HCT116 (cell line): Measurements from ENCODE around the gene ITK.

Experiments used
- ATF3 ChIP-seq: IDR thresholded peaks from 2 replicates; pipeline ENCODE4 v1.6.1; 2012
- CBX3 ChIP-seq: IDR thresholded peaks from 2 replicates; pipeline ENCODE4 v1.6.1; 2012; ENCODE audit warnings: low read depth
- CTCF ChIP-seq, 3 experiments: fragments of 200-600 bp in 1 of 3; sonication (generic) in 1 of 3; IDR thresholded peaks in 2 of 3; conservative IDR thresholded peaks in 1 of 3; 2 replicates each; pipeline ENCODE4 v1.5.1; 2012 to 2017; ENCODE audit warnings: low read depth in 2 of 3, low read length in 2 of 3, antibody characterized with exemption in 1 of 3, borderline replicate concordance in 1 of 3, control low read depth in 1 of 3, mild to moderate bottlenecking in 1 of 3, mixed read lengths in 1 of 3, mixed run types in 1 of 3, moderate library complexity in 1 of 3; ENCODE audit not compliant: insufficient read depth in 1 of 3
- EZH2 ChIP-seq: fragments of 200-600 bp; sonication (generic); IDR thresholded peaks from 2 replicates; pipeline ENCODE4 v1.6.1; 2017; ENCODE audit warnings: antibody characterized with exemption, mixed run types
- JUND ChIP-seq: IDR thresholded peaks from 2 replicates; pipeline ENCODE4 v1.6.1; 2012
- POLR2A ChIP-seq: IDR thresholded peaks from 2 replicates; pipeline ENCODE4 v1.7.0; 2011; ENCODE audit warnings: borderline replicate concordance; ENCODE audit not compliant: insufficient read depth, insufficient read length; ENCODE audit errors: extremely low read depth
- POLR2AphosphoS5 ChIP-seq: IDR thresholded peaks from 2 replicates; pipeline ENCODE4 v1.6.1; 2011; ENCODE audit warnings: mild to moderate bottlenecking, low read depth, low read length, moderate library complexity
- RAD21 ChIP-seq: IDR thresholded peaks from 2 replicates; pipeline ENCODE4 v1.6.1; 2012; ENCODE audit warnings: low read depth, mild to moderate bottlenecking
- REST ChIP-seq: IDR thresholded peaks from 2 replicates; pipeline ENCODE4 v1.6.1; 2012; ENCODE audit warnings: low read depth
- SIN3A ChIP-seq: IDR thresholded peaks from 2 replicates; pipeline ENCODE4 v1.6.1; 2012; ENCODE audit warnings: low read depth
- TCF7L2 ChIP-seq: IDR thresholded peaks from 2 replicates; pipeline ENCODE4 v1.7.0; 2011; ENCODE audit warnings: borderline replicate concordance, inconsistent platforms; ENCODE audit not compliant: insufficient read depth, insufficient read length; ENCODE audit errors: extremely low read depth
- YY1 ChIP-seq: IDR thresholded peaks from 2 replicates; pipeline ENCODE4 v1.6.1; 2011; ENCODE audit warnings: low read length, low read depth, moderate library complexity, mild to moderate bottlenecking; ENCODE audit not compliant: insufficient replicate concordance; ENCODE audit errors: extremely low read depth

GRCh38 chr5:157273131-157273556 is 92.5 kb downstream of the ITK start:
- no peak for TF ChIP-seq POLR2A
- no peak for TF ChIP-seq CTCF (IDR thresholded peaks at IDR 0.05 in 2 of 3, conservative IDR thresholded peaks at IDR 0.05 in 1 of 3; ENCODE audit: borderline replicate concordance in 1 of 3, insufficient read depth in 1 of 3, low read depth in 2 of 3, low read length in 2 of 3)
- no peak for TF ChIP-seq CBX3
- no peak for TF ChIP-seq SIN3A
- TF ChIP-seq YY1 = no peak
- TF ChIP-seq RAD21 = no peak
- no peak for TF ChIP-seq TCF7L2
- no peak for TF ChIP-seq EZH2
- TF ChIP-seq REST = no peak
- TF ChIP-seq ATF3 = no peak
- no peak for TF ChIP-seq JUND
- TF ChIP-seq POLR2AphosphoS5 = no peak
